Natural killer cell (primary cell): ENCODE results near the gene SERPINB12. TPM values are rescaled to one million over a fixed set of nuclear protein-coding genes. Genes with fewer than 3 reads are reported as not detected.

Source experiments
- ATAC-seq, 3 donors: fragments of 150-1000 bp in 2 of 3; fragments of 200-7000 bp in 1 of 3; cut with Tn5 transposase; 1 replicate in 1 of 3; 2 replicates in 2 of 3; pipeline ENCODE4 v1.10.0; 2021; ENCODE audit warnings: mild to moderate bottlenecking in 2 of 3, moderate library complexity in 2 of 3
- DNase-seq, 2 donors: peaks; one replicate each; pipeline versions ENCODE4 v3.0.0 to v3.0.0-alpha.2; 2013 to 2021; ENCODE audit warnings: mixed read lengths in 1 of 2
- H3K27ac ChIP-seq: one replicate; pipeline ENCODE4 v1.5.1; 2013; ENCODE audit warnings: mild to moderate bottlenecking, low read length
- H3K27me3 ChIP-seq: one replicate; pipeline ENCODE4 v1.6.1; 2013; ENCODE audit warnings: low read length; ENCODE audit not compliant: control insufficient read depth, insufficient read depth
- H3K36me3 ChIP-seq: one replicate; pipeline ENCODE4 v1.6.1; 2013; ENCODE audit warnings: low read length; ENCODE audit not compliant: control insufficient read depth, insufficient read depth
- H3K4me1 ChIP-seq: one replicate; pipeline ENCODE4 v1.6.1; 2013; ENCODE audit warnings: low read length; ENCODE audit not compliant: control insufficient read depth, insufficient read depth
- H3K4me3 ChIP-seq: one replicate; pipeline ENCODE4 v1.5.1; 2013; ENCODE audit warnings: low read length
- H3K9me3 ChIP-seq: one replicate; pipeline ENCODE4 v1.6.1; 2013; ENCODE audit warnings: low read length; ENCODE audit not compliant: control insufficient read depth, insufficient read depth
- H3K27ac Mint-ChIP-seq, 2 donors: one replicate each; pipeline ENCODE4 v1.8.0; 2022; ENCODE audit warnings: mild to moderate bottlenecking in 2 of 2, mixed read lengths in 2 of 2, moderate library complexity in 1 of 2
- H3K27me3 Mint-ChIP-seq, 2 donors: one replicate each; pipeline ENCODE4 v1.8.0; 2022; ENCODE audit warnings: low read depth in 2 of 2, mixed read lengths in 2 of 2
- H3K36me3 Mint-ChIP-seq: one replicate; pipeline ENCODE4 v1.8.0; 2022; ENCODE audit warnings: mixed read lengths
- H3K4me1 Mint-ChIP-seq, 2 donors: one replicate each; pipeline ENCODE4 v1.8.0; 2022; ENCODE audit warnings: mixed read lengths in 2 of 2
- H3K4me3 Mint-ChIP-seq: one replicate; pipeline ENCODE4 v1.8.0; 2022; ENCODE audit warnings: mild to moderate bottlenecking, moderate library complexity, mixed read lengths
- H3K9me3 Mint-ChIP-seq, 2 donors: one replicate each; pipeline ENCODE4 v1.8.0; 2022; ENCODE audit warnings: mixed read lengths in 2 of 2
- WGBS: methylation state at CpG from one replicate; pipeline ENCODE4 v1.1.7; 2013; ENCODE audit warnings: missing lambda C conversion rate; ENCODE audit not compliant: insufficient coverage; 5-methylcytosine and 5-hydroxymethylcytosine counted together
- intact Hi-C: fragments of 100-400 bp; cut with micrococcal nuclease; formaldehyde crosslinking; loops from one replicate; pipeline ENCODE4 v1.14.2; 2022
- total RNA-seq, 4 donors: library from RNA; stranded (reverse); fragments of 120-200 nt in 1 of 4; gene quantifications; one replicate each; pipeline versions ENCODE4 v1.2.3 to v1.2.4, GENCODE V29; 2013 to 2022
- TF ChIP-seq, protein P1 (sequence below): fragments of 200-600 bp; IDR thresholded peaks from one replicate; pipeline ENCODE4 v1.8.0; 2022; ENCODE audit warnings: antibody characterized with exemption

The SERPINB12 gene
- total RNA-seq, 3 donors from 2014 or later (not counting 1 experiment from before 2014, with no cell fraction given), result not detected

DNA sequence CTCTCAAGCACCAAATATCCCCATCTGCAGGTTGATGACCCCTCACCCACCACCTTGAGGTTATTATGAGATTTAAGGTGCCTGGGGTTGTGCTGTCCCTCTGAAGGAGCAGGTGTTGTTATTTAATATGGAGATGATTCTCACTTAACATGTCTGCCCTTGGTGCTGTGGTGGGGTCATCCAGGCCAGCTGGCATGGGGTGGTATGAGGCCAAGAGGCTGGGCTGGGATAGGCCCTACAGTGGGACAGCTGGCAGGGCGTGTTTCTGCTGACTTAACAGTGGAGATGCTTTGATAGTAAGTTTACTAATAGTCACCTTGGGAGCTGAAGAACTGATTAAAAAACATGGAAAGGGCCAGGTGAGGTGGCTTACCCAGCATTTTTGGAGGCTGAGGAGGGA lies 22.4 kb downstream of the SERPINB12 start:
- intact Hi-C loops, result no loop called here
- DNase-seq (no peak), ATAC-seq (no peak)
- no peak overlapping the region for H3K4me3 Mint-ChIP-seq
- no peaks in the 10 kb centered on the region for H3K9me3 Mint-ChIP-seq
- H3K9me3 ChIP-seq, result no peaks in the 10 kb centered on the region
- no peak overlapping the region for H3K27ac Mint-ChIP-seq
- no peak overlapping the region for H3K27ac ChIP-seq
- no peaks in the 10 kb centered on the region for H3K4me1 Mint-ChIP-seq
- H3K4me3 ChIP-seq, result no peak overlapping the region
- H3K4me1 ChIP-seq, result no peaks in the 10 kb centered on the region
- TF ChIP-seq, protein P1, sequence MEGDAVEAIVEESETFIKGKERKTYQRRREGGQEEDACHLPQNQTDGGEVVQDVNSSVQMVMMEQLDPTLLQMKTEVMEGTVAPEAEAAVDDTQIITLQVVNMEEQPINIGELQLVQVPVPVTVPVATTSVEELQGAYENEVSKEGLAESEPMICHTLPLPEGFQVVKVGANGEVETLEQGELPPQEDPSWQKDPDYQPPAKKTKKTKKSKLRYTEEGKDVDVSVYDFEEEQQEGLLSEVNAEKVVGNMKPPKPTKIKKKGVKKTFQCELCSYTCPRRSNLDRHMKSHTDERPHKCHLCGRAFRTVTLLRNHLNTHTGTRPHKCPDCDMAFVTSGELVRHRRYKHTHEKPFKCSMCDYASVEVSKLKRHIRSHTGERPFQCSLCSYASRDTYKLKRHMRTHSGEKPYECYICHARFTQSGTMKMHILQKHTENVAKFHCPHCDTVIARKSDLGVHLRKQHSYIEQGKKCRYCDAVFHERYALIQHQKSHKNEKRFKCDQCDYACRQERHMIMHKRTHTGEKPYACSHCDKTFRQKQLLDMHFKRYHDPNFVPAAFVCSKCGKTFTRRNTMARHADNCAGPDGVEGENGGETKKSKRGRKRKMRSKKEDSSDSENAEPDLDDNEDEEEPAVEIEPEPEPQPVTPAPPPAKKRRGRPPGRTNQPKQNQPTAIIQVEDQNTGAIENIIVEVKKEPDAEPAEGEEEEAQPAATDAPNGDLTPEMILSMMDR, result no peak
- peaks cover 7 to 8% of the 10 kb centered on the region in 2 donors for H3K27me3 Mint-ChIP-seq
- WGBS, result 78% methylated on average over 1 of the region's 1 CpG
- H3K36me3 Mint-ChIP-seq, result no peaks in the 10 kb centered on the region
- no peaks in the 10 kb centered on the region for H3K36me3 ChIP-seq
- H3K27me3 ChIP-seq, result no peaks in the 10 kb centered on the region

DNA sequence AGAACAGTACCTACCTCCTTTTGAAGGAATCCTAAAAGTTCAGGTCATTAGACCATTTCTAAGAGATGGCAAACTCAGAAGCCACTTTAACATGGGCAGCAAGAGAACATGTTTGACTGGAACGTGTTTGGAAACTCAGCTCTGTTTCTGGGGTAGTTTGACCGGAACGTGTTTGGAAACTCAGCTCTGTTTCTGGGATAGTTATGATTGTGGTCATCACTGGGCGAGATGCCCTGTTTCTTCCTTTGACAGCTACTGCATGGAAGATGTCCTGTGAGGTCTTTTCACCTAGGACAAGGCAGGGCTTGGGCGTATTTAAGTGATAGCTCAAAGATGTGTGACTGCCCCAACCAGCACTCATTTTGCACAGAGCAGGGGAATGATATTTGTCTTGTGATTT lies 25.1 kb downstream of the SERPINB12 start:
- no peak overlapping the region for H3K27ac Mint-ChIP-seq
- H3K9me3 ChIP-seq, result no peaks in the 10 kb centered on the region
- no peaks in the 10 kb centered on the region for H3K4me1 ChIP-seq
- no peaks in the 10 kb centered on the region for H3K4me1 Mint-ChIP-seq
- no peaks in the 10 kb centered on the region for H3K36me3 Mint-ChIP-seq
- no peak for ATAC-seq
- H3K4me3 Mint-ChIP-seq, result no peak overlapping the region
- H3K4me3 ChIP-seq, result no peak overlapping the region
- WGBS, result 84% methylated on average over 5 of the region's 5 CpGs
- intact Hi-C loops, result no loop called here
- H3K36me3 ChIP-seq, result no peaks in the 10 kb centered on the region
- no peak for DNase-seq
- no peak overlapping the region for H3K27ac ChIP-seq
- no peaks in the 10 kb centered on the region for H3K27me3 ChIP-seq
- no peaks in the 10 kb centered on the region for H3K9me3 Mint-ChIP-seq
- TF ChIP-seq, protein P1, result no peak
- peaks cover 13 to 26% of the 10 kb centered on the region in 2 donors for H3K27me3 Mint-ChIP-seq

DNA sequence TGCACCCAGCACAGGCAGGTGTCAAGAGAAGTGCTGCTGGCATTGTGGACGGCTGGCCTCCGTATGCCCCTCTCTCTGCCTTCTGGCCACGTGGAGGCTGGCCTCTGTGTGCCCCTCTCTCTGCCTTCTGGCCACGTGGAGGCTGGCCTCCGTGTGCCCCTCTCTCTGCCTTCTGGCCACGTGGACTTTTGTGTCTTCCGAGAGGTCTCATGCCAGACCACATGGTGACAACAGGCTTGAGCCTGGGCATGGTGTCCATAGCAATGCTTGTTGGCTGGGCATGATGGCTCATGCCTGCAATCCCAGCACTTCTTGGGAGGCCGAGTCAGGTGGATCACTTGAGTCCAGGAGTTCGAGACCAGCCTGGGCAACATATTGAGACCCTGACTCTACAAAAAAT lies 25.7 kb downstream of the SERPINB12 start:
- TF ChIP-seq, protein P1, result no peak
- H3K36me3 ChIP-seq, result no peaks in the 10 kb centered on the region
- Mint-ChIP-seq H3K27ac (no peak overlapping the region), H3K27me3 (peaks cover 15 to 32% of the 10 kb centered on the region in 2 donors), H3K4me3 (no peak overlapping the region), H3K4me1 (no peaks in the 10 kb centered on the region), H3K36me3 (no peaks in the 10 kb centered on the region), H3K9me3 (no peaks in the 10 kb centered on the region)
- 76% methylated on average over 9 of the region's 9 CpGs for WGBS
- no peaks in the 10 kb centered on the region for H3K4me1 ChIP-seq
- no peaks in the 10 kb centered on the region for H3K9me3 ChIP-seq
- no peak overlapping the region for H3K27ac ChIP-seq
- intact Hi-C loops, result no loop called here
- no peak overlapping the region for H3K4me3 ChIP-seq
- ATAC-seq (no peak), DNase-seq (no peak)
- no peaks in the 10 kb centered on the region for H3K27me3 ChIP-seq

DNA sequence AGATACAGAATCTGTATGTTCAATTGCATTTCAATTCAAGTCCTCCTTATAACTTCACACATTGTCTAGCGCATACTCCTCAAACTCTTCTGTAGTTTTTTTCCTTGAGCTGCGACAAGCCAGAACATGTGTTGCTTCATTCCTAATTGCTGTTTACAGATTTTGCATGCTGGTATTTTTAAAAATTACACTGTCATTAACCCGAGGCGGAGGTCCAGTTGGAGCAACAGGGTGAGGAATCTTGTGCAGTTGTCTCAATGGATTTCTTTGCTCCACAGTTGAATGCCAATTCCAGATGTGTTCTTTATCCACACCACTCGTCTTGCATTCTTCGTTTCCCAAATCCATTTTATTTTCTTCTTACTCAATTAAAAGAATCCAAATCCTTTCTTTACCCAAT lies 28.6 kb downstream of the SERPINB12 start:
- Histone ChIP-seq H3K27ac (no peak overlapping the region), H3K9me3 (no peaks in the 10 kb centered on the region), H3K27me3 (no peaks in the 10 kb centered on the region), H3K36me3 (no peaks in the 10 kb centered on the region), H3K4me1 (no peaks in the 10 kb centered on the region), H3K4me3 (no peak overlapping the region)
- Mint-ChIP-seq H3K9me3 (no peaks in the 10 kb centered on the region), H3K4me1 (no peaks in the 10 kb centered on the region), H3K27ac (no peak overlapping the region), H3K4me3 (no peak overlapping the region), H3K36me3 (no peaks in the 10 kb centered on the region), H3K27me3 (peaks cover 15 to 33% of the 10 kb centered on the region in 2 donors)
- DNase-seq (no peak), ATAC-seq (no peak)
- intact Hi-C loops, result no loop called here
- 90% methylated on average over 6 of the region's 6 CpGs for WGBS
- TF ChIP-seq, protein P1, result no peak
